H1 (cell line): ENCODE results near the gene ADCY5. TPM values are rescaled to one million over a fixed set of nuclear protein-coding genes. Genes with fewer than 3 reads are reported as not detected.

Experiments
- ASH2L ChIP-seq: fragments of 200-600, 300-600 bp; sonication (generic); IDR thresholded peaks from one replicate; pipeline ENCODE4 v1.7.1; 2017; ENCODE audit warnings: low read length
- CTCF ChIP-seq, 3 experiments: IDR thresholded peaks; 1 replicate in 2 of 3; 2 replicates in 1 of 3; pipeline versions ENCODE4 v1.5.1 to v1.6.1; 2011; ENCODE audit warnings: low read length in 3 of 3, mild to moderate bottlenecking in 3 of 3, inconsistent platforms in 2 of 3, low read depth in 1 of 3, moderate library complexity in 1 of 3; ENCODE audit not compliant: insufficient read depth in 1 of 3; ENCODE audit errors: control extremely low read depth in 1 of 3
- SP1 ChIP-seq: IDR thresholded peaks from 2 replicates; pipeline ENCODE4 v1.6.1; 2011; ENCODE audit warnings: low read depth, low read length
- polyA plus RNA-seq, 7 experiments: library from polyadenylated mRNA; depleted of rRNA in 3 of 7; stranded (reverse) in 5 of 7; unstranded in 2 of 7; fragments of >200 nt in 5 of 7; fragments of 200-250 nt in 2 of 7; gene quantifications; 1 replicate in 5 of 7; 2 replicates in 1 of 7; 4 replicates in 1 of 7; pipeline versions ENCODE4 v1.2.1 to v1.2.3, GENCODE V29; 2011 to 2013; ENCODE audit warnings: missing spikeins in 2 of 7, mixed read lengths in 2 of 7
- total RNA-seq: library from RNA; stranded (reverse); fragmentation: NEBNext Ultra II Directional; extraction: Animal tissue kit (Norgen Biotek cat#: 25700); gene quantifications from 2 replicates; pipeline ENCODE4 v1.2.1, GENCODE V29; 2021

ADCY5 gene
- total and polyA plus RNA-seq, 2 of the 8 experiments (the other 6 are each of a cell fraction or from before 2014, with no cell fraction given), result 18.9 to 40.8 TPM

- TF ChIP-seq CTCF (IDR thresholded peaks at IDR 0.05; ENCODE audit: control extremely low read depth in 1 of 3, insufficient read depth in 1 of 3, low read depth in 1 of 3, low read length in 3 of 3) (no peak), SP1 (no peak), ASH2L (no peak)
These were observed 31.0 kb upstream of the ADCY5 start (continued) for GRCh38 chr3:123479891-123480290.
